A549 (cell line): ENCODE results near the gene PPP2R5C. TPM values are rescaled to one million over a fixed set of nuclear protein-coding genes. Genes with fewer than 3 reads are reported as not detected.

ENCODE experiments used
- ATAC-seq, 2 experiments: fragments of 200-7000 bp in 1 of 2; fragments of >200 bp in 1 of 2; cut with Nextera tagmentation in 1 of 2; cut with Tn5 transposase in 1 of 2; 3 replicates each; pipeline versions ENCODE4 v1.8.0 to v1.9.1; 2018 to 2020; ENCODE audit warnings: mild to moderate bottlenecking in 1 of 2, moderate library complexity in 1 of 2
- CTCF ChIA-PET: fragments of 300-600 bp; sonication (Branson Sonifier 250); formaldehyde crosslinking; extraction: SDS; loops from one replicate; lab custom pipeline; 2021; ENCODE audit warnings: antibody characterized with exemption, inconsistent platforms; lab: Yijun Ruan, JAX
- POLR2A ChIA-PET: fragments of 350-600 bp; formaldehyde crosslinking; extraction: SDS; loops from one replicate; lab custom pipeline; 2021; ENCODE audit warnings: antibody characterized with exemption, inconsistent platforms; lab: Yijun Ruan, JAX
- DNase-seq, 2 experiments: peaks; one replicate each; pipeline versions ENCODE4 v3.0.0 to v3.0.0-alpha.2; 2011 to 2016; ENCODE audit warnings: low read depth in 1 of 2, low spot score in 1 of 2
- FAIRE-seq: peaks from 2 replicates; lab custom pipeline; 2011; peaks lifted over from hg19 to GRCh38; lab: Jason Lieb, UNC
- H3K27ac ChIP-seq, 2 experiments: fragments of >200 bp; sonication (Bioruptor Twin); formaldehyde crosslinking; 3 replicates each; pipeline ENCODE4 v1.5.1; 2016 to 2017
- H3K4me1 ChIP-seq: fragments of >200 bp; sonication (Bioruptor Twin); formaldehyde crosslinking; 3 replicates; pipeline ENCODE4 v1.6.1; 2016
- H3K4me2 ChIP-seq: fragments of >200 bp; sonication (Bioruptor Twin); formaldehyde crosslinking; 3 replicates; pipeline ENCODE4 v1.6.1; 2016
- H3K4me3 ChIP-seq: fragments of >200 bp; sonication (Bioruptor Twin); formaldehyde crosslinking; 3 replicates; pipeline ENCODE4 v1.5.1; 2016
- H3K9me3 ChIP-seq: fragments of >200 bp; sonication (Bioruptor Twin); formaldehyde crosslinking; 3 replicates; pipeline ENCODE4 v1.6.1; 2016
- CBX8 ChIP-seq: fragments of 200-600 bp; sonication (generic); IDR thresholded peaks from 2 replicates; pipeline ENCODE4 v1.6.1; 2016
- EHF ChIP-seq: fragments of 250-450 bp; sonication (Bioruptor Pico); IDR thresholded peaks from 2 replicates; pipeline ENCODE4 v1.5.0; 2020; ENCODE audit warnings: mild to moderate bottlenecking
- EP300 ChIP-seq, 2 experiments: fragments of >200 bp; sonication (Bioruptor Twin); formaldehyde crosslinking; IDR thresholded peaks; 2 replicates in 1 of 2; 3 replicates in 1 of 2; pipeline ENCODE4 v1.6.1; 2016 to 2017
- FOSL2 ChIP-seq, 2 experiments: fragments of 450-650 bp in 1 of 2; fragments of >200 bp in 1 of 2; sonication (Bioruptor Twin) in 1 of 2; formaldehyde crosslinking; IDR thresholded peaks; 2 replicates each; pipeline versions ENCODE4 v1.5.0 to v1.6.1; 2016 to 2020; ENCODE audit warnings: mild to moderate bottlenecking in 1 of 2, moderate library complexity in 1 of 2
- FOXS1 ChIP-seq: fragments of 250-450 bp; sonication (Bioruptor Pico); IDR thresholded peaks from 2 replicates; pipeline ENCODE4 v1.5.0; 2020; ENCODE audit warnings: mild to moderate bottlenecking, moderate library complexity
- KDM1A ChIP-seq: fragments of 200-600 bp; sonication (generic); IDR thresholded peaks from 2 replicates; pipeline ENCODE4 v1.6.1; 2016; ENCODE audit warnings: low read depth, mild to moderate bottlenecking
- KDM5A ChIP-seq: fragments of 200-600 bp; sonication (generic); IDR thresholded peaks from 2 replicates; pipeline ENCODE4 v1.6.1; 2016; ENCODE audit warnings: antibody characterized with exemption, mild to moderate bottlenecking
- MYC ChIP-seq: IDR thresholded peaks from 2 replicates; pipeline ENCODE4 v1.6.1; 2012; ENCODE audit warnings: mild to moderate bottlenecking, inconsistent platforms, low read length, improper control_type of control experiment, borderline replicate concordance
- NPAS2 ChIP-seq: fragments of 250-450 bp; sonication (Bioruptor Pico); IDR thresholded peaks from 2 replicates; pipeline ENCODE4 v1.8.0; 2022; ENCODE audit warnings: mild to moderate bottlenecking, moderate library complexity, borderline replicate concordance
- PHF8 ChIP-seq: fragments of 200-600 bp; sonication (generic); IDR thresholded peaks from 2 replicates; pipeline ENCODE4 v1.6.1; 2016; ENCODE audit warnings: low read depth, mild to moderate bottlenecking, antibody characterized with exemption, moderate library complexity, borderline replicate concordance
- RFX5 ChIP-seq: fragments of 450-650 bp; IDR thresholded peaks from 2 replicates; pipeline ENCODE4 v1.7.1; 2014; ENCODE audit warnings: antibody characterized with exemption, mild to moderate bottlenecking, moderate library complexity
- SMC3 ChIP-seq: fragments of >200 bp; sonication (Bioruptor Twin); formaldehyde crosslinking; IDR thresholded peaks from 3 replicates; pipeline ENCODE4 v1.6.1; 2018; ENCODE audit warnings: inconsistent platforms
- SREBF2 ChIP-seq: fragments of 450-650 bp; IDR thresholded peaks from 2 replicates; pipeline ENCODE4 v1.6.1; 2014; ENCODE audit warnings: mild to moderate bottlenecking, moderate library complexity
- TFCP2L1 ChIP-seq: fragments of 250-450 bp; sonication (Bioruptor Pico); IDR thresholded peaks from 2 replicates; pipeline ENCODE4 v1.5.0; 2021; ENCODE audit warnings: mild to moderate bottlenecking
- ZFP36 ChIP-seq: fragments of 450-650 bp; IDR thresholded peaks from 2 replicates; pipeline ENCODE4 v1.6.1; 2014; ENCODE audit warnings: borderline replicate concordance; ENCODE audit not compliant: partially characterized antibody
- ZNF302 ChIP-seq: fragments of 250-450 bp; sonication (Bioruptor Pico); IDR thresholded peaks from 2 replicates; pipeline ENCODE4 v1.9.0; 2021; ENCODE audit warnings: inconsistent platforms, mild to moderate bottlenecking, moderate library complexity
- WGBS: methylation state at CpG from one replicate; pipeline ENCODE4 v1.1.6; 2017; ENCODE audit errors: missing lambda C conversion rate; 5-methylcytosine and 5-hydroxymethylcytosine counted together
- polyA plus RNA-seq, 4 experiments: library from polyadenylated mRNA; depleted of rRNA in 3 of 4; stranded (reverse); fragments of >200 nt; fragmentation: RNase III in 1 of 4; extraction: RNeasy Plus Mini Kit Qiagen cat#74134 plus additional on column Dnase treatment in 1 of 4; gene quantifications; 2 replicates in 3 of 4; 3 replicates in 1 of 4; pipeline ENCODE4 v1.2.3, GENCODE V29; 2011 to 2017
- TF ChIP-seq, protein P1 (sequence below): fragments of >200 bp; sonication (Bioruptor Twin); formaldehyde crosslinking; IDR thresholded peaks from 2 replicates; pipeline ENCODE4 v1.6.1; 2016
- TF ChIP-seq, protein P2 (sequence below): IDR thresholded peaks from 2 replicates; pipeline ENCODE4 v1.6.1; 2012
- TF ChIP-seq, protein P3 (sequence below): fragments of 250-450 bp; sonication (Bioruptor Pico); IDR thresholded peaks from 2 replicates; pipeline ENCODE4 v1.5.0; 2020; ENCODE audit warnings: low read depth, mild to moderate bottlenecking, moderate library complexity
- TF ChIP-seq, protein P4 (sequence below): IDR thresholded peaks from 2 replicates; pipeline ENCODE4 v1.6.1; 2012; ENCODE audit warnings: low read depth, borderline replicate concordance
- TF ChIP-seq, protein P5 (sequence below): fragments of 150-350 bp; IDR thresholded peaks from 2 replicates; pipeline ENCODE4 v1.6.1; 2014; ENCODE audit warnings: low read depth, mild to moderate bottlenecking, low read length

PPP2R5C gene
- polyA plus RNA-seq, 2 of the 4 experiments (the other 2 are of a cell fraction): 74.8 to 150 TPM

DNA sequence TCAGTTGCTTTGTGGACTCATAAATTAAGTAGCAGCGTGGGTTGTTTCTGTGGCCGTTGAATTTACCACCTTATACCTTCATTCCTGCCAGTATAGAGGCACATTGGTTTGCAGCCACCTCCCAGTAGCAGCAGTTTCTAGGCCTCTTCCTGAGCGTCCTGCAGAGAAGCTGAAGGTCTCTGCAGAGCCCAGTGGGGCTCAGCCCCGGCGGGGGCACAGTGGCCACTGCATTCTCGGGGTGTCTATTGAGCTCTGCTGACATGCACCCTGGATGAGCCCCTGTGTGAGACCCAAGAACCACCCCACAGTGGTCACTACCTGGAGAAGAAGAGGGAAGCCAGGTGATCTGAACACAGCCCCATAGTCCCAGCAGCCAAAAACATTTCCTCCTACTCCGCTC, 145.1 kb downstream of the PPP2R5C start:
- H3K4me3 ChIP-seq: no peak overlapping the region
- H3K4me1 ChIP-seq: no peaks in the 10 kb centered on the region
- ChIA-PET CTCF (interaction anchor here (1.4 kb wide), 1 partner anchor 200 kb away, joined by 5 read pairs; no protein-coding TSS in a partner anchor), POLR2A (no interaction called here)
- WGBS: 95% methylated on average over 7 of the region's 7 CpGs
- no peak overlapping the region for H3K4me2 ChIP-seq
- DNase-seq (no peak), FAIRE-seq (no peak), ATAC-seq (no peak)
- H3K9me3 ChIP-seq: no peaks in the 10 kb centered on the region
- no peak overlapping the region for H3K27ac ChIP-seq
- TF ChIP-seq, protein P1, sequence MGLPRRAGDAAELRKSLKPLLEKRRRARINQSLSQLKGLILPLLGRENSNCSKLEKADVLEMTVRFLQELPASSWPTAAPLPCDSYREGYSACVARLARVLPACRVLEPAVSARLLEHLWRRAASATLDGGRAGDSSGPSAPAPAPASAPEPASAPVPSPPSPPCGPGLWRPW: no peak
- TF ChIP-seq NPAS2: no peak
- TF ChIP-seq, protein P2, sequence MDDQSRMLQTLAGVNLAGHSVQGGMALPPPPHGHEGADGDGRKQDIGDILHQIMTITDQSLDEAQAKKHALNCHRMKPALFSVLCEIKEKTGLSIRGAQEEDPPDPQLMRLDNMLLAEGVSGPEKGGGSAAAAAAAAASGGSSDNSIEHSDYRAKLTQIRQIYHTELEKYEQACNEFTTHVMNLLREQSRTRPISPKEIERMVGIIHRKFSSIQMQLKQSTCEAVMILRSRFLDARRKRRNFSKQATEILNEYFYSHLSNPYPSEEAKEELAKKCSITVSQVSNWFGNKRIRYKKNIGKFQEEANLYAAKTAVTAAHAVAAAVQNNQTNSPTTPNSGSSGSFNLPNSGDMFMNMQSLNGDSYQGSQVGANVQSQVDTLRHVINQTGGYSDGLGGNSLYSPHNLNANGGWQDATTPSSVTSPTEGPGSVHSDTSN: no peak
- TF ChIP-seq ZNF302 (CRISPR knock-in tag): no peak
- TF ChIP-seq KDM1A: no peak
- TF ChIP-seq FOXS1 (CRISPR knock-in tag): no peak
- TF ChIP-seq, protein P3, sequence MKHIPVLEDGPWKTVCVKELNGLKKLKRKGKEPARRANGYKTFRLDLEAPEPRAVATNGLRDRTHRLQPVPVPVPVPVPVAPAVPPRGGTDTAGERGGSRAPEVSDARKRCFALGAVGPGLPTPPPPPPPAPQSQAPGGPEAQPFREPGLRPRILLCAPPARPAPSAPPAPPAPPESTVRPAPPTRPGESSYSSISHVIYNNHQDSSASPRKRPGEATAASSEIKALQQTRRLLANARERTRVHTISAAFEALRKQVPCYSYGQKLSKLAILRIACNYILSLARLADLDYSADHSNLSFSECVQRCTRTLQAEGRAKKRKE (CRISPR knock-in tag): no peak
- no peak for TF ChIP-seq RFX5
- no peak for TF ChIP-seq TFCP2L1 (CRISPR knock-in tag)
- TF ChIP-seq ZFP36: no peak
- no peak for TF ChIP-seq CBX8
- no peak for TF ChIP-seq SMC3
- TF ChIP-seq, all 56 proteins: peak for 0

DNA sequence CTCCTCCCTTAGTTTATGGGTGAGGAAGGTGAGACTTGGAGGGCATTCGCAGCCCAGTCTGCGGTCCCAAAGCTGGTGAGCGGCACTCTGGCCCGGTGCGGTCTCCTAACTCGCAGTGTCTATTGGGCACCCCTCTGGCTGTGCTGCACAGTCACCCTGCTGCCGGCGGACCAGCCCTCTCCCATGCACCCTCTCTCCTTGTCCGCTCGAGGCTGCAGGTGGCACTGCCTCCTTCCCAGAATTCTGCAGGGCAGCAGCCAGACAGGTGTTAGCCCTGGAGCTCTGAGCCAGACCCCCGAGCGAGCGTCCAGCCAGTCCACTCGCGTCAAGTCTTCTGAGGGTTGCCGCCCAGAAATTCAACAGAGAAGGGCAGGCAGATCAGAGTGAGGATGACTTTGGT, 146.1 kb downstream of the PPP2R5C start:
- Histone ChIP-seq H3K4me3 (no peak overlapping the region), H3K9me3 (no peaks in the 10 kb centered on the region), H3K4me2 (no peak overlapping the region), H3K4me1 (no peaks in the 10 kb centered on the region), H3K27ac (no peak overlapping the region)
- DNase-seq (no peak), ATAC-seq (no peak), FAIRE-seq (no peak)
- no peak for TF ChIP-seq SREBF2
- TF ChIP-seq, protein P1: no peak
- TF ChIP-seq, protein P4, sequence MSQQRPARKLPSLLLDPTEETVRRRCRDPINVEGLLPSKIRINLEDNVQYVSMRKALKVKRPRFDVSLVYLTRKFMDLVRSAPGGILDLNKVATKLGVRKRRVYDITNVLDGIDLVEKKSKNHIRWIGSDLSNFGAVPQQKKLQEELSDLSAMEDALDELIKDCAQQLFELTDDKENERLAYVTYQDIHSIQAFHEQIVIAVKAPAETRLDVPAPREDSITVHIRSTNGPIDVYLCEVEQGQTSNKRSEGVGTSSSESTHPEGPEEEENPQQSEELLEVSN: no peak
- no peak for TF ChIP-seq KDM5A
- no peak for TF ChIP-seq TFCP2L1 (CRISPR knock-in tag)
- TF ChIP-seq, protein P5, sequence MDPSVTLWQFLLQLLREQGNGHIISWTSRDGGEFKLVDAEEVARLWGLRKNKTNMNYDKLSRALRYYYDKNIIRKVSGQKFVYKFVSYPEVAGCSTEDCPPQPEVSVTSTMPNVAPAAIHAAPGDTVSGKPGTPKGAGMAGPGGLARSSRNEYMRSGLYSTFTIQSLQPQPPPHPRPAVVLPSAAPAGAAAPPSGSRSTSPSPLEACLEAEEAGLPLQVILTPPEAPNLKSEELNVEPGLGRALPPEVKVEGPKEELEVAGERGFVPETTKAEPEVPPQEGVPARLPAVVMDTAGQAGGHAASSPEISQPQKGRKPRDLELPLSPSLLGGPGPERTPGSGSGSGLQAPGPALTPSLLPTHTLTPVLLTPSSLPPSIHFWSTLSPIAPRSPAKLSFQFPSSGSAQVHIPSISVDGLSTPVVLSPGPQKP: no peak
- no peak for TF ChIP-seq PHF8
- no peak for TF ChIP-seq EHF (CRISPR knock-in tag)
- TF ChIP-seq MYC: no peak
- no peak for TF ChIP-seq FOSL2 (IDR thresholded peaks at IDR 0.05)
- TF ChIP-seq FOSL2 (CRISPR knock-in tag; IDR thresholded peaks at IDR 0.05): no peak
- TF ChIP-seq, protein P2: no peak
- TF ChIP-seq EP300 (IDR thresholded peaks at IDR 0.05): no peak
- ChIA-PET POLR2A (no interaction called here), CTCF (interaction anchor here (1.4 to 2.0 kb wide), 2 partner anchors 137 to 201 kb away, joined by 5 to 8 read pairs; no protein-coding TSS in a partner anchor)
- 98% methylated on average over 15 of the region's 16 CpGs for WGBS
